ENCODE measurements around the gene CSNK2A1.
"Not testable (repeated sequence)": the region's sequence is repeated elsewhere in the genome, so short reads cannot be mapped to it uniquely, and the experiment has no call there.

CSNK2A1 gene

DNA sequence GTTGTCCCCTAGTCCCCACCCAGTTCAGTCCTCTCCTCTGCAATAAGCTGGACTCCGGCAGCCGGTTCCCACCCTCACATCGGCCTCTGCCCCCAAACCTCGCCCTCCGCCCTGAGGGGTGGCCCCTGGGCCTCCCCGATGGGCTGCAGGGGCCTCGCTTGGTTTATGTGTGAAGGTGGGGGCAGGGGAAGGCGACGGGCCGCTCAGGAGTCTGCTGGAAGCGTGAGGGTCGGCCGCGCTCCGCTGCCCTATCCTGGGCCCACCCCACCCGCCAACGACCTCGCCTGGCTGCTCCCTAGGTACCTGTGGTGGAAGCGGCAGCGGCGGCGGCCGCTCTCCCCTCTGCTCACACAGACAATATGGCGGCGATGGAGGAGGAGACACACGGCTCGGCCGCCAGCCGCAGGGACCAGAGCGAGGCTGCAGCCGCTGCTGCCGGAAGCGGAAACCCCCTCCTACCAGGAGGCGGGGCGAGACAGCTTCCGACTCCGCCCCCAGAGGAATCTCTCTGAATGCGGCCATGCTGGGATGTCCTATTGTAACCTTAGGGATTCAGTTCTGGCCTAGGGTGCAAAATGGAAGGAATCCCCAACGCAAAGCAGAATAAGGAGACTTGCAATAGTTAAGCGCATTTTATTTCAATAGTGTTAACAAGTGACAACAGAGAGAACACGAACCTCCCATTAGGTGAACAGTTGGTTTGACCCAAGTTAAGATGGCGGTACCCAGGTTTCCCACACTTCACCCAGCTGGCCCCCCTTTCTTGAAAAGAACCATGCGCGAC lies at the start of gene CSNK2A1:
Gene CSNK2A1 (minus strand): TSS at position 422 of the 784 bp plus-strand sequence. CDS start 35,239 bp downstream, outside the sequence.
- peak; percentile 96 for DNase-seq

GRCh38 chr20:592506-592905 lies 48.9 kb upstream of the CSNK2A1 start:
- DNase-seq = no peak

DNA sequence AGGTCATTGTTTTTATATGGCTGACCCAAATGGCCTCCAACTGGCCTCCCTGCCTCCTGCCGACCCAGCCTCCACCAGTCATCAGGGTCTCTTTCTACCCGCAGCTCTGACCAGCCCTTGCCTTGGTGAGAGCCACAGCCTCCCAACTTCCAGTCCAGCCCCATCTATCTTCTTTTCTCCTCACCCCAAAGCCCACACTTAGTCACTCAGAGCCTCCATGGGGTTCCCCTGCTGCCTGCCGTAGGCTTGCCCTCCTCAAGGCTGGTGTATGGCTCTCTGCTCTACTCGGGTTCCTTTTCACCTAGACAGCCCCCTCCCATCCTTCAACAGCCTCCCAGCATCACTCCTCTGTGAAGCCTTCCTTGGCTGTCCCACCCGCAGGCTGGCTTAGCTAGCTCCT lies 48.4 kb upstream of the CSNK2A1 start:
- no peak for DNase-seq

GRCh38 chr20:588932-589672 lies 45.5 kb upstream of the CSNK2A1 start:
- no peak for DNase-seq

GRCh38 chr20:588476-588875 lies 44.9 kb upstream of the CSNK2A1 start:
- no peak for DNase-seq

- no peak for DNase-seq
Measured at GRCh38 chr20:584971-585301, 41.3 kb upstream of the CSNK2A1 start.

GRCh38 chr20:584161-584970 lies 40.8 kb upstream of the CSNK2A1 start:
- peak; percentile 43 for DNase-seq

- no peak for DNase-seq
Measured at GRCh38 chr20:582204-582603, 38.6 kb upstream of the CSNK2A1 start.

GRCh38 chr20:578940-579690 lies 35.5 kb upstream of the CSNK2A1 start:
- DNase-seq = not testable (repeated sequence)

DNA sequence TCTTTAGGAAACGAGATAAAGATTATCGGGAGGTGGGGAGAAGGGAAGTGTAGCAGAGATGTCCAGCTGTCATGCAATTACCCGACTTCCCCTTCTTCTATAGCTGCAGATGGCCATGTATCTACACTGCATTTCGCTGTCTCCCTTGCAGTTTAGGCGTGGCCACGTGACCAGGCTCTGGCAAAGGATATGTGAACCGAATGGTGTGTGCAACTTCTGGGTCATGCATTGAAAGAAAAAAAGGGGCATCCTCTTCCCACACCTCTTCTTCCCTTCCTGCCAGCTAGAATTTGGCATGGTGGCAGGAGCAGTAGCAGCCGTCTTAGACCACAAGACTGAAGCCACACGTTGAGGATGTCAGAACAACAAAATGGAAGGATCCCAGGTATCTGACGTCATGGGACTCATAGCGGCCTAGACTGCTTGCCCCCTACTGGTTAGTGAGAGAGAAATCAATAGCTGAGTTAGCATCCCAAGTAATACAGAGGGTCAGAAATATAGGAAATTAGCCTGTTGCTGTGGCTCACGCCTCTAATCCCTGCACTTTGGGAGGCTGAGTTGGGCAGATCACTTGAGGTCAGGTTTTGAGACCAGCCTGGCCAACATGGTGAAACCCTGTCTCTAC lies 33.7 kb upstream of the CSNK2A1 start:
- no peak for DNase-seq

- DNase-seq = no peak
Measured at GRCh38 chr20:576156-576555, 32.6 kb upstream of the CSNK2A1 start.

GRCh38 chr20:575230-575629 lies 31.6 kb upstream of the CSNK2A1 start:
- DNase-seq = no peak

GRCh38 chr20:574297-574942 lies 30.8 kb upstream of the CSNK2A1 start:
- no peak for DNase-seq

DNA sequence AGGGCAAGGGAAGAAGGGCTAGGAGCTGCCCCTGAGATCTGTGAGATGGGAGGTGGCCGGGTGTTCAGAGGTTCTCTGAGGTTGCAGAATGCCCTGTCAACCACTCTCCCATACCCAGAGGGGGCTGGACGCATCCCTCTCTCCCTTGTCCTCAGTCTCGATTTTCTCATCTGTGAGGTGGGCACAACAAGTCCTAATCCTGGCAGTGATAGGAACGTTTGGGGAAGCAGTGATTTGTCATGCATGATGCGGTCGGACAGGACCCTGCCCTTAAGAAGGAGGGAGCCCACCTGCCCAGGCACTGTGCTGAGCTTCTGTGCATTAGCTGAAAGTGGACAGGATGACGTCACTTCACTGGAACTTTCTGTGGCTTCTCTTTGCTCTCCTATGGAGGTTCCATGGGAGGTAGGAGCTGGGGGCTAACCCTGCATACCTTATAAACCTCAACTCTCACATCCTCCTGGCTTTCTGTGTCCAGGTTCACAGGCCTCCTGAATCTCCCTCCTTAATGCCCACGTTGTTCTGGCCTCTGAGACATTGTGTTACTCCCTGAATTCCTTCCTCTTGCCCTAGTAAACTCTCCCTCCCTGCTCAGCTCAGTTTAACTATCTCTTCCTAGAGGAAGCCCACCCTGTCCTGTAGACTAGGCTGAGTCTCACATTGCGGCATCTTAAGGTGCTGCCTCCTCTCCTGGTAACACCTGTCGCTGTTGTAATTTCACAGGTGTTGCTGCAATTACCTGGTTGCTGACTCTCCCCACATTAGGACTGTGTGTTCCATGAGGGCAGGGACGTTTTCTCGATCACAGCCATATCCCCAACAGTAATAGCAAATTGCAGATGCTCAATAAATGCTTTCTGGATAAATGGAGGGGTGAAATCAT lies 30.1 kb upstream of the CSNK2A1 start:
- no peak for DNase-seq

DNA sequence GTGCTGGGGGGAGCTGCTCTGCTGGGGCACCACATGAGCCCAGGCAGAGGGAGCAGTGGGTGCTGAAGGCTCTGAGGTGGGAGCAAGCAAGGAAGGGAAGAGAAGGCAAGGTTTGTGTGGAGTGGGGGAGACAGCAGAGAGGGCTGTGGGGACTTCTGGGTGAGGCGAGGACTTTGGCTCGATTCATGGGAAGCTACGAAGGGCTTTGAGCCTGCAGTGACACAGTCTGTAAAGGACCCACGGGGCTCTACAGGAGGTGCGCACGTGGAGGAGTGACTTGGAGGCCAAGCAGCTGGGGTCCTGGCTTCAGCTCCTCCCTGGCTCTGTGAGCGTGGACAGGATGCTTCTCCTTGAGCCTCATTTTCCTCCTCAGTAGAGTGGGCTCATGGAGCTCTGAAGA lies 29.1 kb upstream of the CSNK2A1 start:
- no peak for DNase-seq

GRCh38 chr20:571754-572441 lies 28.3 kb upstream of the CSNK2A1 start:
- DNase-seq = no peak

DNA sequence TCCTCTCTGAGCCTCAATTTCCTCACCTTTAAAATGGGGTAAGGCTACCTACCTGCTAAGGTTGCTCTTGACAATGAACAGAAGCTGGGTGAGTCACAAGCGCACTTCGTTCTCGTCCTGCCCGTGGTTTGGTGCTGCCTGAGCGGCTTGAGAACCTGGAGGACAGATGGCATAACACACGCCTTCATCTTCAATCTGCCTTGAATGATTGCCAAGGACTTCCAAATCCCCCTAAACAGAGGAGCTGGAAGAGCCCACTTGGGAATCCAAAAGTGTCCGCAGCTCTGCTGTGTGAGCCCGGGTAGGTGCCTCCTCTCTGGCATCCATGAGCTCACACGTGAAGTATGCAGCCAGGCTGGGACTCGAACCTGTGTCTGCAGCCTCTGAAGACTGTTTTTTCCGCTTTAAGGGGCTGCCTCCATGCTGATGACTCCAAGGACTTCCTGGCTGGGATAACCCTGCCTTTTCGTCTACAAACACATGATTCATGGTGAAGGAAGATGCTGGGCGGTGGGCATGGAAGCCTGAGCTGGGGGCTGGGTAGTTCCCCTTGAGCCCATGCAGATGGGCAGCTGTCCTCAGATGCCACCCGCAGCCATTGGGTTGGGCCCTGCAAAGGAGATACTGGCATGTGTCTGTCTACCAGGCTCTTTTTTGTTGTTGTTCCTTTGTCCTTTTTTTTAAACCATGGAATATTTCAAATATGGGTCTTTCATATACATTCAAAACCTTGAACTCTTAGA lies 25.3 kb upstream of the CSNK2A1 start:
- no peak for DNase-seq

GRCh38 chr20:568097-568652 lies 24.6 kb upstream of the CSNK2A1 start:
- DNase-seq = no peak

DNA sequence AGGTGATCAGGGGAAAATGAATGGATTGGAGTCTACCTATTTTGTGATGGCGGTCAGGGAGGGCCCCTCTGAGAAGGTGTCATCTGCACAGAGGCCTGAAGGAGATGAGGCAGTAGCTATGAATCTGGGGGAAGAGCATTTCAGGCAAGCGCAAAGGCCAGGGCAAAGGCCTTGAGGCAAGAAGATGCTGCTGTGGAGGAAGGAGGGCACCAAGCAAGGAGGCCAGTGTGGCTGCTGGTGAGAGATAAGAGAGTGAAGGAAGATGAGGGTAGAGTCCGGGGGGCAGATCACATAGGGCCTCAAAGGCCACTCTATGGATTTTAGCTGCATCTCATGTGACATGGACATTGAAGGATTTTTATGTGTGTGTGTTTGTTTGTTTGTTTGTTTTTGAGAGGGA lies 20.6 kb upstream of the CSNK2A1 start:
- DNase-seq = no peak
